ENCODE measurements around the gene DOCK3.

GRCh38 chr3:50912746-50913145 lies 238.0 kb downstream of the DOCK3 start:
- TF ChIP-seq CTCF (IDR thresholded peaks at IDR 0.05) (no peak), POLR2AphosphoS5 (IDR thresholded peaks at IDR 0.05; ENCODE audit: insufficient read depth in 1 of 2, low read depth in 1 of 2) (no peak)

All from vagina (tissue), 2 donors.